HG02852 (cell line): ENCODE results near the gene ELFN1.
"Not testable (repeated sequence)": the region's sequence is repeated elsewhere in the genome, so short reads cannot be mapped to it uniquely, and the experiment has no call there.

ENCODE experiments used
- ATAC-seq: cut with Tn5 transposase; IDR thresholded peaks from one replicate; pipeline ENCODE4 v1.9.1; 2021; ENCODE audit warnings: mild to moderate bottlenecking, moderate library complexity; ENCODE audit not compliant: unreplicated experiment

Gene ELFN1

GRCh38 chr7:1750541-1751021 is 80.5 kb downstream of the ELFN1 start:
- ATAC-seq, result no peak

GRCh38 chr7:1752111-1752510 is 82.0 kb downstream of the ELFN1 start:
- no peak for ATAC-seq

GRCh38 chr7:1752771-1753563 is 82.9 kb downstream of the ELFN1 start:
- ATAC-seq, result no peak

- no peak for ATAC-seq
These were observed 83.4 kb downstream of the ELFN1 start for GRCh38 chr7:1753564-1753867.

- ATAC-seq, result no peak
These were observed 84.3 kb downstream of the ELFN1 start for GRCh38 chr7:1754345-1754908.

GRCh38 chr7:1755783-1756625 is 85.9 kb downstream of the ELFN1 start:
- no peak for ATAC-seq

- no peak for ATAC-seq
These were observed 87.5 kb downstream of the ELFN1 start for GRCh38 chr7:1757601-1758000.

GRCh38 chr7:1758028-1758858 is 88.2 kb downstream of the ELFN1 start:
- ATAC-seq, result no peak

GRCh38 chr7:1758859-1759521 is 88.9 kb downstream of the ELFN1 start:
- ATAC-seq, result no peak

- no peak for ATAC-seq
These were observed 91.0 kb downstream of the ELFN1 start for GRCh38 chr7:1761097-1761496.

GRCh38 chr7:1761774-1762173 is 91.7 kb downstream of the ELFN1 start:
- ATAC-seq, result no peak

- no peak for ATAC-seq
These were observed 92.3 kb downstream of the ELFN1 start for GRCh38 chr7:1762238-1762945.

GRCh38 chr7:1763033-1763432 is 93.0 kb downstream of the ELFN1 start:
- no peak for ATAC-seq

GRCh38 chr7:1763911-1764310 is 93.8 kb downstream of the ELFN1 start:
- not testable (repeated sequence) for ATAC-seq

- ATAC-seq, result no peak
These were observed 95.3 kb downstream of the ELFN1 start for GRCh38 chr7:1765336-1765735.

GRCh38 chr7:1767524-1767923 is 97.4 kb downstream of the ELFN1 start:
- ATAC-seq, result no peak

GRCh38 chr7:1768832-1769231 is 98.8 kb downstream of the ELFN1 start:
- ATAC-seq, result no peak

GRCh38 chr7:1769286-1770200 is 99.5 kb downstream of the ELFN1 start:
- ATAC-seq, result no peak

- no peak for ATAC-seq
These were observed 100.3 kb downstream of the ELFN1 start for GRCh38 chr7:1770331-1770730.
